Mesodermal cell (in vitro differentiated cells): ENCODE measurements around the gene MTUS2.
"Not testable (repeated sequence)": the region's sequence is repeated elsewhere in the genome, so short reads cannot be mapped to it uniquely, and the experiment has no call there.

Experiments used
- H3K27ac ChIP-seq: 2 replicates; pipeline ENCODE4 v1.7.0; 2013; ENCODE audit warnings: mild to moderate bottlenecking, low read depth, low read length, moderate library complexity; ENCODE audit not compliant: severe bottlenecking
- H3K36me3 ChIP-seq: 2 replicates; pipeline ENCODE4 v1.7.1; 2013; ENCODE audit warnings: mild to moderate bottlenecking, low read length, moderate library complexity; ENCODE audit not compliant: control insufficient read depth, insufficient read depth
- H3K4me1 ChIP-seq: one replicate; pipeline ENCODE4 v1.7.1; 2013; ENCODE audit warnings: mild to moderate bottlenecking, low read length; ENCODE audit not compliant: insufficient read depth, control insufficient read depth, poor library complexity, severe bottlenecking
- H3K4me3 ChIP-seq: 2 replicates; pipeline ENCODE4 v1.7.0; 2013; ENCODE audit warnings: low read length, control low read depth, mild to moderate bottlenecking; ENCODE audit not compliant: insufficient read depth, poor library complexity, severe bottlenecking; ENCODE audit errors: extremely low read depth
- H3K9me3 ChIP-seq: 2 replicates; pipeline ENCODE4 v1.7.1; 2013; ENCODE audit warnings: mild to moderate bottlenecking, low read length, moderate library complexity; ENCODE audit not compliant: control insufficient read depth
- WGBS, 2 experiments: methylation state at CpG; one replicate each; pipeline ENCODE4 v1.1.5; 2013; ENCODE audit warnings: missing lambda C conversion rate in 2 of 2; ENCODE audit not compliant: insufficient coverage in 2 of 2; 5-methylcytosine and 5-hydroxymethylcytosine counted together

MTUS2 gene

DNA sequence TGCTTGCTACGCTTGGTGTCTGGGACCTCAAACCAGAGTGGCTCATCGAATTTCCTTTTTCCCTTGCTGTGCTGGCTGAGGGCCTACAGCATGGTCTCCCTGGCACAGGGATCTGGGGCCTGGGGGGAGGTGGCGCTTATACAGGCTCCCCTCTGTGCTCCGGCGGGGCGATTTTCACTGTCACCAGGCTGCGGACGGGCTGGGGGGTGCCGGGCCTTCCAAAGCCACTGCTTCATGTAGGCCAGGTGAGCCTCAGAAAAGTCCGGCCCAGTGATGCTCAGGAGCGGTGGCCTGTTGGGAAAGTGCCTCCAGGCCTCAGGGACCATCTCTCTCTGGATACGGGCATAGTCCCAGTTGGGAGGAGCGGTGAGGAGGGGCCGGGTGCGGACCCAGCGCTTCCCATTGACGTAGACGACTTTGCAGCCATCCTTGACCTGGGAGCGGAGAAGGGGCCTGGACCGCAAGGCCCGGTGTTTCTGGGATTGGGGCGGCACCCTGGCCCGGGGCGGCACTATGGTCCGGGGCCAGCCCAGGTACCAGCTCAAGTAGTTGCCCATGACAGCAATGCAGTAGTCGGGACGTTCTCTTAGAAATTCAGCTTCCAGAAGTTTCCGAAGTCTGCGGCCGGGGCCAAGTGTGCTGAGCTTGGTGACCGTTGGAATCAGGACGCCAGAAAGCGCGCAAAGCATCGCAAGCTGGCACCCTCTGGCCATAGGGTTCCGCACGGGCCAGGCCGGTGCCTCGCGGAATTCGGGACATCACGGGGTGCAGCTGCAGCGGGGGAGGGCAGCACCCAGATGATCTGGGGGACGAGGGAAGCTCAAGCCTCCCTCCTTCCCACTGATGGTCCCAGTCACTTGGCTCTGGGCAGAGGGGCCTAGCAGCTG lies 519.5 kb downstream of the MTUS2 start:
- 89 to 91% methylated on average over 36 to 43 of the region's 44 CpGs for WGBS, 2 experiments
- Histone ChIP-seq H3K36me3 (no peaks in the 10 kb centered on the region), H3K4me3 (no peak overlapping the region)

DNA sequence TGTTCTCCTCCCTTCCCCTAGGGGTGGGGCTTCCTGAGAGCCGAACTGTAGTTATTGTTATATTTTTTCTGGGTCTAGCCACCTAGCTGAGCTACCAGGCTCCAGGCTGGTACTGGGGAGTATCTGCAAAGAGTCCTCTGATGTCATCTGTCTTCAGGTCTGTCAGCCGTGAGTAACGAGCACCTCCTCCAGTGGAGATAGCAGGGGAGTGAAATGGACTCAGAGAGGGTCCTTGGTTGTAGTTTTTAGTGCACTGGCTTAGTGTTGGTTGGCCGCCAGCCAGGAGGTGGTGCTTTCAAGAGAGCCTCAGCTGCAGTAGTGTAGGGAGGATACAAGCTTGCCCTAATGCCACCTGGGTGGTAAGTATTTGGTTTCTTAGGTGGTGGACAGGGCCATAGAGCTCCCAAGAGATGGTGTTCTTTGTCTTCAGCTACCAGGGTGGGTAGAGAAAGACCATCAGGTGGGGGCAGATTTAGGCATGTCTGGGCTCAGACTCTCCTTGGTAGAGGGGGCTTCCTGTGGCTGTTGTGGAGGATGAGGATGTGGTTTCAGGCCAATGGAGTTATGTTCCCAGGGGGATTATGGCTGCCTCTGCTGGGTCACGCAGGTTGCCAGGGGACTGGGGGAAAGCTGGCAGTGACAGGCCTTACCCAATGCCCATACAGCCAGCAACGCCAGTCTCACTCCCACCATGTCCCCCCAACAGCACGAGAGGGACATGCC lies 525.9 kb downstream of the MTUS2 start:
- 58 to 69% methylated on average over 4 of the region's 7 CpGs for WGBS, 2 experiments
- not testable (repeated sequence) for H3K27ac ChIP-seq, H3K4me1 ChIP-seq, H3K4me3 ChIP-seq, H3K9me3 ChIP-seq, H3K36me3 ChIP-seq

More for the DNA sequence above, 519.5 kb downstream of the MTUS2 start:
- Histone ChIP-seq H3K27ac (no peak overlapping the region), H3K4me1 (no peaks in the 10 kb centered on the region), H3K9me3 (peaks cover 3% of the 10 kb centered on the region)

DNA sequence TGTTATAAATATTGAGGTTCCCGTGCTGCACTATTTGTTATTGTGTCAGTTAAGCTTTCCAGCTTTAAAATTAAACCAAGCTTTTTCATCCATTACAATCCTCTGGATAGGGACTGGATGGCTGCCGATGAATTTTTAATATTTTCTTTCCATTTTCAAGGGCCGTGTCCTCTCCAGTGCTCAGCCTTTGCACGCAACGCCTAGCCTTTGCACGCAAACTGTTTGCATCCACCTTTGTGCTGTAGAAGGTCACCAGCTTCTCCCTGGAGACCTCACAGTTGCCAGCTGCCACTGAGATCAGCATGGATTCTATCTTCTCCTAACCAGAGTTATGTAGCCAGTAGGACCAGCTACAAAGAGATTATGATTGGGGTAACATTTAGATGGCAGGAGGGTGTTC lies 534.9 kb downstream of the MTUS2 start:
- no peak overlapping the region for H3K4me3 ChIP-seq
- H3K36me3 ChIP-seq = no peaks in the 10 kb centered on the region
- 87 to 98% methylated on average over 5 to 6 of the region's 6 CpGs for WGBS, 2 experiments
- no peak overlapping the region for H3K27ac ChIP-seq
- H3K9me3 ChIP-seq = peaks cover 8% of the 10 kb centered on the region
- no peaks in the 10 kb centered on the region for H3K4me1 ChIP-seq

DNA sequence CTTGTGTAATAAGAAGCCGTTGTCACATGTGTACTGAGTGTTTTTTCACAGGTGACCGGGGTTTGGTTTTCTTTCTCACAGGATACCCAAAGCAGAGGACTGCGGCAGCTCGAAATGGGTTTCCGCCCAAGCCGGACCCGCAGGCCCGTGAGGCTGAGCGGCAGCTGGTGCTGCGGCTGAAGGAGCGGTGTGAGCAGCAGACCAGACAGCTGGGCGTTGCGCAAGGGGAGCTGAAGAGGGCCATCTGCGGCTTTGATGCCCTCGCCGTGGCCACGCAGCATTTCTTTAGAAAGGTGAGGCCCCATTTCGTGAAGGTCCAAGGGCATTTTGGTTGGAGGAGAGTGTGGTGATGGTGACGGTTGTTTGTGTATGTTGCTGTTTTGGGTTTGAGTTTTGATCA lies 539.0 kb downstream of the MTUS2 start:
- Histone ChIP-seq H3K4me3 (no peak overlapping the region), H3K4me1 (no peaks in the 10 kb centered on the region), H3K9me3 (peaks cover 3% of the 10 kb centered on the region), H3K36me3 (no peaks in the 10 kb centered on the region), H3K27ac (no peak overlapping the region)
- 90 to 92% methylated on average over 12 to 14 of the region's 19 CpGs for WGBS, 2 experiments

DNA sequence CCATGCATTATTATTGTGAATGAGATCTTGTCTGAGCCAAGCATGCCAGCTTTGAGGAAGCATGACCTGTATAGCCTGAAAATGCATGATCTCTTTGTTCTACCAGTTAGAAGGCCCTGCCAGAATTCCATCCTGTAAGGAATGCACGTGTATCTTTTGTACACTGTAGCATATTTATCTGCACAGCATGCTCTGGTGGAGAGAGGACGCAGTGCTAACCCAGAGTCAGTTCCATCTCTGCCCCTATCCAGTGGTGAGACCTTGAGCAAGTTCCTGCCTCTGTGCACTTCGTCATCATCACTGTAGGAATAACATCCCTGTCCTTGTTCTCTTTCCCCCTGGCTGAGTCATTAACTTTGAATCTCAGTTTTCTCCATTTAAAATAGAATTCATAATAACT lies 541.6 kb downstream of the MTUS2 start:
- Histone ChIP-seq H3K4me3 (no peak overlapping the region), H3K4me1 (no peaks in the 10 kb centered on the region), H3K36me3 (no peaks in the 10 kb centered on the region), H3K27ac (no peak overlapping the region), H3K9me3 (no peaks in the 10 kb centered on the region)
- 60 to 81% methylated on average over 3 of the region's 3 CpGs for WGBS, 2 experiments

DNA sequence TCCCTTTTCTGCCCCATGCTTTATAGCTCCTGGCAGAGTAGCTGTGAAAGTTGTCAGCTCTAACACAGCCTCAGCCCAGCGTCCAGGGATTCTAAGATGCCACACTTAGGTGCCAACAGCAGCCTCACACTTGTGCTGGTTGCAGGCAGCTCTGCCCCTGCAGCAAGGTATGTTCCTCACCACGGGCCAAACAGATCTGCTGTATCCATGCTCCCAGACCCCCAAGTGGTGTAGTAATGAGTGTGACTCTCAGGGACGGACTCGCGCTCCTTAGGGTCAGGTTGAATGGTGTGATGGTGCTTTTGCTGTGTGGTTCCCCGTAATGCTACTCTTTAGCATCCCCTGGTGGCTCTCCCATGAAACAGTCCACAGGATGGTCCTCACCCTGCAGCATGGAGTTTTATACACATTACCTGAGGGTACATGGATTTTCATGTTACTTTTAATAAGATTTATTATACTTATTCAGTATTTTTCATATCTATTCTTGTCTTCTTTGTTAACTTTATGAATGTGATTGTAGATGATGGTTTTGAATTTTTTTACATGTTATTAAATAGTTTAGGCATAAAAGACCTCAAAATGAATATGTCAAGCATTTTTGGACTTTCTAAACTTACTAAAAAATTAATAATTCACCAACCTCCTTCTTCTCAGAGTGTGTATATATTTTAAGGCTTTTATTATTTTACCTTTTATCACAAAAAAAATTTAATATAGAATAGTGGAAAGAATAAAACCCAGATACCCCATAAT lies 542.9 kb downstream of the MTUS2 start:
- Histone ChIP-seq H3K4me3 (no peak overlapping the region), H3K27ac (no peak overlapping the region), H3K4me1 (no peaks in the 10 kb centered on the region), H3K9me3 (no peaks in the 10 kb centered on the region), H3K36me3 (no peaks in the 10 kb centered on the region)
- 33 to 62% methylated on average over 1 of the region's 6 CpGs for WGBS, 2 experiments

DNA sequence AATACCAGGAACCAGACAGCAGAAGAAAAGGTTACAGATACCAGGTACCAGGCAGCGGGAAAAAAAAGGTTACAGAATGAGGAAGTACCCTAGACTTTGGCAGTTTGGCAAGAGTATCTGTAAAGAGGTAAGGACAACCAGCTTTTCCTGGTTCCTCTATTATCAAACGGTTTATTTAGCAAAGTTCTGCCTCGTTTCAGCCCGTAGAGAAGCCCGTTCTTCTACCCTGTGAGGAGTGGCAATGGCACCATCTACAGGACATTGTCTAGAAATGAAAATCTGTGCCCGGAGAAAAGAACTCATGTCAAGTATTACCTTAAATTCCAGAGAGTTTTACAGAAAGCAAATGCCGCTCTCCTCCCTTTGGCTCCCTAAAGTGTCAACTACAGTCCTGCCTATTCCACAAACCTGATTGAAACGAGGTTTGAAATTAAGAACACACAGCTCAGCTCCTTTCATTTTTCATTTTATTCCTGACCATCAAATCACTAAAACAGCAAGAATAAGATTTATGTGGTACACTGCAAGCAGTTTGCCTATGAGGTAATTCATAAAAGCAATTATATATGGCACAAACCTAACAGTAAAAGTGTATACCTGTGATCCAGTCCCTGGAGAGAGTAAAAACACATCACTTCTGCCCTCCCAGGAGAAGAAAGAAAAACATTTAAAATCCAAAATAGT lies 549.1 kb downstream of the MTUS2 start:
- WGBS, 2 experiments = 24 to 30% methylated on average over 7 of the region's 8 CpGs
- H3K4me3 ChIP-seq = no peak overlapping the region
- no peaks in the 10 kb centered on the region for H3K36me3 ChIP-seq
- no peak overlapping the region for H3K27ac ChIP-seq
- H3K9me3 ChIP-seq = no peaks in the 10 kb centered on the region
- H3K4me1 ChIP-seq = no peaks in the 10 kb centered on the region

DNA sequence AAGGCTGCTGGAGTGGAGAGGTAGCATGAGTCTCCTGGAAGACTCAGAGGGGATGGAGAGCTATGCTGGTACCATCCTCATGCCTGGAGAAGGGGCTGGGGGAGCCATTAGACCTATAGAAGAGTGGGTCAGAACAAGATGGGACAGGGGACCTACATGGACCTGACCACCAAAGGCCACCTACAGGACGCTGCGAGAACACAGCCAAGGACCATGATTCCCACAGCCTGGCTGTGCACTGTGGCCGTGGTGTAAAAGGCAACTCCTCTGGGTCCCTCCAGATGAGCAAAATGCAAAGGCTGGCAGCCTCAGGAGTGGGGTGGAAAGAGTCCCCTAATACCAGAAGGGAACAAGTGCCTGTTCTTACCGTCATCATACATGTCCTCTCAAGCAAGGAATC lies 559.1 kb downstream of the MTUS2 start:
- Histone ChIP-seq H3K4me1 (no peaks in the 10 kb centered on the region), H3K36me3 (no peaks in the 10 kb centered on the region), H3K27ac (no peak overlapping the region), H3K9me3 (peaks cover 6% of the 10 kb centered on the region), H3K4me3 (no peak overlapping the region)
- WGBS, 2 experiments = 50 to 74% methylated on average over 1 to 3 of the region's 4 CpGs

DNA sequence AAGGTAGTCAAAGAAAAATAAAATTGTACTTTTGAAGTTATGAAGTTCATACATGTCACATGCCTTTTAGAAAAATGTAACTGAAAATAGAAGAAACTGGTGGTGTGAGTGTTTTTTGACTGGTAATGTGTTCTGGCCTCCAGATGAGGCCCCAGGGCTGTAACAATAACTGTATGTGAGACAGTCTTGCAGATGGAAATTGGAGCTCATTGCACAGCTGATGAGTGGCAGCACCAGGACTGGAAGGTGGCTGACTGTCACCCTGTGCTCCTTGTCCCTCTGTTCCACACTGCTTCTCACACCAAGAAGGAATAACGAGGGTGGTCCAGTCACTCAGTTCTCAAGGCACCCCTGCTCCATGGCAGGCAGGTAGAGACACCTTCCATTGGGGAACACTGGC lies 559.7 kb downstream of the MTUS2 start:
- H3K36me3 ChIP-seq = no peaks in the 10 kb centered on the region
- 14 to 20% methylated on average over 1 of the region's 1 CpG for WGBS, 2 experiments
- H3K4me3 ChIP-seq = no peak overlapping the region
- no peak overlapping the region for H3K27ac ChIP-seq
- H3K4me1 ChIP-seq = no peaks in the 10 kb centered on the region
- peaks cover 6% of the 10 kb centered on the region for H3K9me3 ChIP-seq

DNA sequence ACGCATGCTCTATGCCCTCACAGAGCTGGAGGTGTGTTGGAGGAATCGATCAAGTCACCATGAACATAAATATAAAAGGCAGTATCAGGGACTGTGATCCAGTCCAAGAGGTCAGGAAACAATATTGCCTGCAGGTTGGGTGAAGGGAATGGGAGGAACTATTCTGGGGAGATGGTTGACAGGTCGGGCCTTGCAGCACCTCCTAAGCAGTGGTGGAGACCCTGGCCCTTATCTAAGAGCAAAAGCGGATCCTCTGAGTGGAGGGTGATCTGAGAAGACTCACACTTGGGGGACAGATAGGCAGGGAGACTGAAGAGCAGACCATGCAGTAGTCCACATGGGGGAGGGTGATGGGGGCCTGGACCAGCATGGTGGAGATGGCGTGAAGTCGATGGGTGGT lies 561.9 kb downstream of the MTUS2 start:
- 88 to 94% methylated on average over 4 to 5 of the region's 6 CpGs for WGBS, 2 experiments
- no peaks in the 10 kb centered on the region for H3K36me3 ChIP-seq
- no peaks in the 10 kb centered on the region for H3K4me1 ChIP-seq
- H3K27ac ChIP-seq = no peak overlapping the region
- H3K4me3 ChIP-seq = no peak overlapping the region
- H3K9me3 ChIP-seq = peaks cover 6% of the 10 kb centered on the region
